Measurements from ENCODE around the gene PPM1F.

- TF ChIP-seq CTCF (IDR thresholded peaks at IDR 0.05) (no peak), EZH2 (IDR thresholded peaks at IDR 0.05; ENCODE audit: borderline replicate concordance, insufficient read depth, low read depth, low read length, poor library complexity, severe bottlenecking) (no peak)
Observed at GRCh38 chr22:21887841-21888240, 64.8 kb downstream of the PPM1F start.

Measured in B cell (primary cell).